Gastrocnemius medialis (tissue), 4 donors: ENCODE data around the gene KHDC1. TPM values are rescaled to one million over a fixed set of nuclear protein-coding genes. Genes with fewer than 3 reads are reported as not detected.
"Not testable (repeated sequence)": the region's sequence is repeated elsewhere in the genome, so short reads cannot be mapped to it uniquely, and the experiment has no call there.

Experiments used
- ATAC-seq, 2 donors: fragments of 150-250 bp; one replicate each; pipeline ENCODE4 v1.9.1; 2016
- DNase-seq, 2 donors: peaks; one replicate each; pipeline ENCODE4 v3.0.0-alpha.2; 2019
- H3K27ac ChIP-seq, 4 donors: fragments of 200-600 bp; sonication (generic); 1 replicate in 1 of 4; 2 replicates in 3 of 4; pipeline ENCODE4 v1.5.1; 2016 to 2018; ENCODE audit warnings: mild to moderate bottlenecking in 2 of 4, moderate library complexity in 1 of 4
- H3K27me3 ChIP-seq, 3 donors: fragments of 200-600 bp; sonication (generic) in 2 of 3; 1 replicate in 1 of 3; 2 replicates in 2 of 3; pipeline versions ENCODE4 v1.5.1 to v1.6.0; 2016 to 2019; ENCODE audit warnings: mild to moderate bottlenecking in 1 of 3, moderate library complexity in 1 of 3
- H3K36me3 ChIP-seq, 2 donors: fragments of 200-600 bp; sonication (generic) in 1 of 2; one replicate each; pipeline ENCODE4 v1.5.1; 2017 to 2018
- H3K4me1 ChIP-seq, 2 donors: fragments of 200-600 bp; sonication (generic) in 1 of 2; one replicate each; pipeline ENCODE4 v1.5.1; 2016 to 2017; ENCODE audit warnings: mild to moderate bottlenecking in 2 of 2
- H3K4me3 ChIP-seq, 4 donors: fragments of 200-600 bp; sonication (generic) in 3 of 4; 1 replicate in 1 of 4; 2 replicates in 3 of 4; pipeline ENCODE4 v1.5.1; 2016 to 2019; ENCODE audit warnings: mild to moderate bottlenecking in 2 of 4
- H3K9me3 ChIP-seq, 3 donors: fragments of 200-600 bp; sonication (generic) in 2 of 3; 1 replicate in 1 of 3; 2 replicates in 2 of 3; pipeline ENCODE4 v1.5.1; 2016 to 2019
- POLR2A ChIP-seq, 2 donors: fragments of 450-650 bp; IDR thresholded peaks; one replicate each; pipeline ENCODE4 v1.6.1; 2017; ENCODE audit warnings: antibody characterized with exemption in 2 of 2, mild to moderate bottlenecking in 2 of 2, moderate library complexity in 2 of 2
- in situ Hi-C, 4 donors: fragments of 200-750 bp; cut with MboI; loops; one replicate each; pipeline versions ENCODE4 v1.15.0 to v1.8.0; 2017; ENCODE audit warnings: low sequenced_read_pairs in 4 of 4
- intact Hi-C: fragments of 100-400 bp; cut with DNase I; formaldehyde crosslinking; loops from one replicate; pipeline ENCODE4 v1.15.1; 2023; ENCODE audit warnings: low total_unique reads
- total RNA-seq, 4 donors: library from RNA; depleted of rRNA; stranded (reverse); fragments of >200 nt; gene quantifications; one replicate each; pipeline versions ENCODE4 v1.1.0 to v1.2.3, GENCODE V29; 2016
- TF ChIP-seq, protein P1 (sequence below), 5 experiments: fragments of 450-650 bp in 3 of 5; fragments of 200-600 bp in 2 of 5; sonication (generic) in 2 of 5; IDR thresholded peaks in 4 of 5; conservative IDR thresholded peaks in 1 of 5; 1 replicate in 4 of 5; 2 replicates in 1 of 5; pipeline ENCODE4 v1.5.1; 2016 to 2019; ENCODE audit warnings: antibody characterized with exemption in 5 of 5, mild to moderate bottlenecking in 3 of 5, moderate library complexity in 3 of 5

The KHDC1 gene
- total RNA-seq, 4 donors from 2014 or later, result not detected

DNA sequence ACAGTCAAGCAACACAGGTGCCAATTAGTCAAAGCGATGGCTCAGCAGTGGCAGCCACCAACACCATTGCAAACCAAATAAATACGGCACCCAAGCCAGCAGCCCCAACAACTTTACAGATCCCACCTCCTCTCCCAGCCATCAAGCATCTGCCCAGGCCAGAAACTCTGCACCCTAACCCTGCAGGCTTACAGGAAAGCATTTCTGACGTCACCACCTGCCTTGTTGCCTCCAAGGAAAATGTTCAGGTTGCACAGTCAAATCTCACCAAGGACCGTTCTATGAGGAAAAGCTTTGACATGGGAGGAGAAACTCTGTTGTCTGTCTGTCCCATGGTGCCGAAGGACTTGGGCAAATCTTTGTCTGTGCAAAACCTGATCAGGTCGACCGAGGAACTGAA, 68.3 kb downstream of the KHDC1 start:
- in situ Hi-C loops (no loop called here), intact Hi-C loops (no loop called here)
- no peak for ATAC-seq

DNA sequence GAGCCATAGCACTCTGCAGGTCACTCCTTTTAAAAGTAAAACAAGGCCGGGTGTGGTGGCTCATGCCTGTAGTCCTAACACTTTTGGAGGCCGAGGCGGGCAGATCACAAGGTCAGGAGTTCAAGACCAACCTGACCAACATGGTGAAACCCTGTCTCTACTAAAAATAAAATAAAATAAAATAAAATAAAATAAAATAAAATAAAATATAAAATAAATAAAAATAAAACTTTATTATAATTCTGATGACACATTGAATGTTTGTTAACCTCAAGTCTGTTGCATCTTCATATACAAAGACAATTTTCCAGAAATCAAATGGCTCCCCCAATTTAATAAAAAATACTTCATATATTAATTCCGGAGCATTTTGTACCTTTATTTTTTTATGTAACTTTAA, 69.7 kb downstream of the KHDC1 start:
- in situ Hi-C loops, H3K9me3 ChIP-seq, H3K4me1 ChIP-seq, H3K27me3 ChIP-seq, DNase-seq, H3K4me3 ChIP-seq, ATAC-seq, H3K27ac ChIP-seq, intact Hi-C loops: not testable (repeated sequence)
- H3K36me3 ChIP-seq, result peaks cover 0 to 18% of the 10 kb centered on the region in 2 donors

More for the DNA sequence above, 68.3 kb downstream of the KHDC1 start:
- Histone ChIP-seq H3K9me3 (no peaks in the 10 kb centered on the region), H3K36me3 (peaks cover 0 to 18% of the 10 kb centered on the region in 2 donors), H3K27ac (no peak overlapping the region), H3K4me1 (peaks cover 0 to 4% of the 10 kb centered on the region in 2 donors), H3K4me3 (no peak overlapping the region), H3K27me3 (no peaks in the 10 kb centered on the region)
- TF ChIP-seq, protein P1, sequence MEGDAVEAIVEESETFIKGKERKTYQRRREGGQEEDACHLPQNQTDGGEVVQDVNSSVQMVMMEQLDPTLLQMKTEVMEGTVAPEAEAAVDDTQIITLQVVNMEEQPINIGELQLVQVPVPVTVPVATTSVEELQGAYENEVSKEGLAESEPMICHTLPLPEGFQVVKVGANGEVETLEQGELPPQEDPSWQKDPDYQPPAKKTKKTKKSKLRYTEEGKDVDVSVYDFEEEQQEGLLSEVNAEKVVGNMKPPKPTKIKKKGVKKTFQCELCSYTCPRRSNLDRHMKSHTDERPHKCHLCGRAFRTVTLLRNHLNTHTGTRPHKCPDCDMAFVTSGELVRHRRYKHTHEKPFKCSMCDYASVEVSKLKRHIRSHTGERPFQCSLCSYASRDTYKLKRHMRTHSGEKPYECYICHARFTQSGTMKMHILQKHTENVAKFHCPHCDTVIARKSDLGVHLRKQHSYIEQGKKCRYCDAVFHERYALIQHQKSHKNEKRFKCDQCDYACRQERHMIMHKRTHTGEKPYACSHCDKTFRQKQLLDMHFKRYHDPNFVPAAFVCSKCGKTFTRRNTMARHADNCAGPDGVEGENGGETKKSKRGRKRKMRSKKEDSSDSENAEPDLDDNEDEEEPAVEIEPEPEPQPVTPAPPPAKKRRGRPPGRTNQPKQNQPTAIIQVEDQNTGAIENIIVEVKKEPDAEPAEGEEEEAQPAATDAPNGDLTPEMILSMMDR (IDR thresholded peaks at IDR 0.05 in 4 of 5, conservative IDR thresholded peaks at IDR 0.05 in 1 of 5), result no peak
- TF ChIP-seq POLR2A (IDR thresholded peaks at IDR 0.05), result no peak
- DNase-seq, result no peak

Other genes with a start within 250 kb of the KHDC1 start
- not detected for gene KHDC1L, start 37.7 kb downstream of the KHDC1 start, total RNA-seq
- gene DPPA5, start 91.1 kb upstream of the KHDC1 start, total RNA-seq, result not detected
- gene KHDC3L, start 99.5 kb upstream of the KHDC1 start, total RNA-seq, result not detected
- not detected for gene OOEP, start 106.7 kb upstream of the KHDC1 start, total RNA-seq
- gene DDX43, start 131.6 kb upstream of the KHDC1 start, total RNA-seq, result 1 to 10 TPM in 1 of 4 donors, not detected in 3; 1.1 TPM
- gene CGAS, start 189.1 kb upstream of the KHDC1 start, total RNA-seq, result 1 to 10 TPM in 2 of 4 donors, under 1 TPM in 2; 0.49 to 1.6 (median 1.2) TPM
- gene MTO1, start 198.5 kb upstream of the KHDC1 start, total RNA-seq, result 10 to 100 TPM; 16.4 to 43.4 (median 21.9) TPM